GM23338 (cell line): ENCODE data around the gene NSD2. TPM values are rescaled to one million over a fixed set of nuclear protein-coding genes. Genes with fewer than 3 reads are reported as not detected.

ENCODE experiments used
- ATAC-seq: fragments of 200-7000 bp; cut with Tn5 transposase; 3 replicates; pipeline ENCODE4 v1.9.1; 2020
- DNase-seq: peaks from one replicate; pipeline ENCODE4 v3.0.0-alpha.2; 2015; ENCODE audit warnings: low spot score
- H2AFZ ChIP-seq: fragments of 200-600 bp; sonication (generic); 2 replicates; pipeline ENCODE4 v1.8.0; 2016; ENCODE audit warnings: antibody characterized with exemption, mild to moderate bottlenecking, moderate library complexity
- H3F3A ChIP-seq: fragments of 200-600 bp; sonication (generic); replicated peaks from 2 replicates; pipeline ENCODE4 v1.8.0; 2017; ENCODE audit warnings: antibody characterized with exemption, mixed run types, low read depth
- H3K27ac ChIP-seq: fragments of 200-600 bp; sonication (generic); 2 replicates; pipeline ENCODE4 v1.6.1; 2016; ENCODE audit warnings: low read depth
- H3K27me3 ChIP-seq: fragments of 200-600 bp; sonication (generic); 2 replicates; pipeline ENCODE4 v1.8.0; 2016; ENCODE audit warnings: mild to moderate bottlenecking, mixed run types, moderate library complexity; ENCODE audit not compliant: insufficient read depth
- H3K36me3 ChIP-seq: fragments of 200-600 bp; sonication (generic); 2 replicates; pipeline ENCODE4 v1.8.0; 2016; ENCODE audit warnings: mild to moderate bottlenecking; ENCODE audit not compliant: insufficient read depth
- H3K4me1 ChIP-seq: fragments of 200-600 bp; sonication (generic); 2 replicates; pipeline ENCODE4 v1.8.0; 2016; ENCODE audit warnings: mild to moderate bottlenecking, moderate library complexity; ENCODE audit not compliant: insufficient read depth
- H3K4me2 ChIP-seq: fragments of 200-600 bp; sonication (generic); 2 replicates; pipeline ENCODE4 v1.7.1; 2017; ENCODE audit warnings: mixed run types
- H3K4me3 ChIP-seq: fragments of 200-600 bp; sonication (generic); 2 replicates; pipeline ENCODE4 v1.6.1; 2016; ENCODE audit warnings: mixed run types
- H3K79me2 ChIP-seq: fragments of 200-600 bp; sonication (generic); replicated peaks from 2 replicates; pipeline ENCODE4 v1.8.0; 2017; ENCODE audit warnings: mild to moderate bottlenecking; ENCODE audit not compliant: insufficient read depth
- H3K9me2 ChIP-seq: fragments of 200-600 bp; sonication (generic); 2 replicates; pipeline ENCODE4 v1.8.0; 2017; ENCODE audit not compliant: insufficient read depth
- H4K20me1 ChIP-seq: fragments of 200-600 bp; sonication (generic); replicated peaks from 2 replicates; pipeline ENCODE4 v1.8.0; 2017; ENCODE audit warnings: mild to moderate bottlenecking; ENCODE audit not compliant: insufficient read depth
- H3K27ac Mint-ChIP-seq: 2 replicates; pipeline ENCODE4 v1.8.0; 2020; ENCODE audit warnings: inconsistent platforms, mild to moderate bottlenecking, moderate library complexity, mixed read lengths
- H3K27me3 Mint-ChIP-seq: 3 replicates; pipeline ENCODE4 v1.8.0; 2022; ENCODE audit warnings: low read depth, mild to moderate bottlenecking, moderate library complexity, mixed read lengths, inconsistent platforms; ENCODE audit not compliant: insufficient read depth, poor library complexity
- H3K36me3 Mint-ChIP-seq: 3 replicates; pipeline ENCODE4 v1.8.0; 2021; ENCODE audit warnings: low read depth, mild to moderate bottlenecking, inconsistent platforms, moderate library complexity, mixed read lengths
- H3K4me1 Mint-ChIP-seq: 3 replicates; pipeline ENCODE4 v1.8.0; 2020; ENCODE audit warnings: mild to moderate bottlenecking, inconsistent platforms, mixed read lengths
- H3K4me3 Mint-ChIP-seq: 3 replicates; pipeline ENCODE4 v1.8.0; 2021; ENCODE audit warnings: moderate library complexity, mild to moderate bottlenecking, inconsistent platforms, mixed read lengths
- H3K9me3 Mint-ChIP-seq: 3 replicates; pipeline ENCODE4 v1.8.0; 2020; ENCODE audit warnings: moderate library complexity, mild to moderate bottlenecking, inconsistent platforms, mixed read lengths
- CREB1 ChIP-seq: fragments of 250-450 bp; sonication (Bioruptor Pico); IDR thresholded peaks from 2 replicates; pipeline ENCODE4 v1.5.0; 2020; ENCODE audit warnings: low read depth, mild to moderate bottlenecking, moderate library complexity
- EZH2 ChIP-seq: fragments of 200-600 bp; sonication (generic); IDR thresholded peaks from one replicate; pipeline ENCODE4 v1.8.0; 2017; ENCODE audit warnings: antibody characterized with exemption, mild to moderate bottlenecking, low read depth; ENCODE audit not compliant: unreplicated experiment
- POLR2AphosphoS5 ChIP-seq: IDR thresholded peaks from 2 replicates; pipeline ENCODE4 v1.6.1; 2016; ENCODE audit warnings: antibody characterized with exemption, low read depth
- REST ChIP-seq: IDR thresholded peaks from one replicate; pipeline ENCODE4 v1.6.1; 2018; ENCODE audit warnings: antibody characterized with exemption; ENCODE audit not compliant: unreplicated experiment
- STAT1 ChIP-seq: IDR thresholded peaks from one replicate; pipeline ENCODE4 v1.6.1; 2016; ENCODE audit warnings: antibody characterized with exemption; ENCODE audit not compliant: unreplicated experiment
- ZNF114 ChIP-seq: fragments of 250-450 bp; sonication (Bioruptor Pico); IDR thresholded peaks from 2 replicates; pipeline ENCODE4 v1.5.0; 2020; ENCODE audit warnings: mild to moderate bottlenecking, moderate library complexity
- polyA plus RNA-seq: library from polyadenylated mRNA; unstranded; fragments of >200 nt; fragmentation: Nextera tagmentation; extraction: Ambion mirVana; gene quantifications from 2 replicates; pipeline ENCODE4 v1.2.1, GENCODE V29; 2016
- total RNA-seq: library from RNA; depleted of rRNA; stranded (reverse); fragments of >200 nt; shearing (Covaris generic); gene quantifications from 2 replicates; pipeline ENCODE4 v1.2.3, GENCODE V29; 2014
- TF ChIP-seq, protein P1 (sequence below): IDR thresholded peaks from 2 replicates; pipeline ENCODE4 v1.6.1; 2016; ENCODE audit warnings: antibody characterized with exemption

Gene NSD2
- total and polyA plus RNA-seq, 2 experiments from 2014 or later: 33.5 to 84.4 TPM

DNA sequence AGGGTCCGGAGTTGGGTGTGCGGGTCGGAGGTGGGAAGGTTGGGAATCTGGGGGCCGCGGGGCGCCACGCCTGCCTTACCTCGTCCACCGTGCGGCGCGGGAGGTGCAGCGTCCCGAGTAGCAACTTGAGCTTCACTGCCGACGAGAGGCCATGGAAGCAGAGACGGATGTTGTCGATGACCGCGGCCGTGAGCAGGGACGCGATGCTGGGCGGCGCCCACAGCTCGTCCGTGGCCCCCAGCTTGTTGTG lies 137.4 kb downstream of the NSD2 start:
- Mint-ChIP-seq H3K9me3 (no peaks in the 10 kb centered on the region), H3K27ac (peak overlapping the region; percentile 95), H3K27me3 (peaks cover 13% of the 10 kb centered on the region), H3K36me3 (peaks cover 23% of the 10 kb centered on the region), H3K4me3 (peak overlapping the region; percentile 92), H3K4me1 (peaks cover 9% of the 10 kb centered on the region; the same call in 2 of the 3 replicates)
- peaks cover 5% of the 10 kb centered on the region; the same call in 1 of the 2 replicates for H3K4me1 ChIP-seq
- peaks cover 48% of the 10 kb centered on the region for H3K79me2 ChIP-seq
- no peaks in the 10 kb centered on the region for H3K9me2 ChIP-seq
- H2AFZ ChIP-seq: peak overlapping the region; percentile 98
- DNase-seq: peak; percentile 48
- peak; percentile 45 for ATAC-seq
- H3K4me3 ChIP-seq: peak overlapping the region; percentile 96
- no peaks in the 10 kb centered on the region for H3K36me3 ChIP-seq
- peaks cover 3% of the 10 kb centered on the region for H3F3A ChIP-seq
- H4K20me1 ChIP-seq: peaks cover 42% of the 10 kb centered on the region
- peak overlapping the region; percentile 98 for H3K27ac ChIP-seq
- peaks cover 7% of the 10 kb centered on the region; the same call in 1 of the 2 replicates for H3K27me3 ChIP-seq
- H3K4me2 ChIP-seq: peak overlapping the region; percentile 98
- TF ChIP-seq REST (peak; percentile 4), CREB1 (CRISPR knock-in tag) (no peak), EZH2 (no peak)

DNA sequence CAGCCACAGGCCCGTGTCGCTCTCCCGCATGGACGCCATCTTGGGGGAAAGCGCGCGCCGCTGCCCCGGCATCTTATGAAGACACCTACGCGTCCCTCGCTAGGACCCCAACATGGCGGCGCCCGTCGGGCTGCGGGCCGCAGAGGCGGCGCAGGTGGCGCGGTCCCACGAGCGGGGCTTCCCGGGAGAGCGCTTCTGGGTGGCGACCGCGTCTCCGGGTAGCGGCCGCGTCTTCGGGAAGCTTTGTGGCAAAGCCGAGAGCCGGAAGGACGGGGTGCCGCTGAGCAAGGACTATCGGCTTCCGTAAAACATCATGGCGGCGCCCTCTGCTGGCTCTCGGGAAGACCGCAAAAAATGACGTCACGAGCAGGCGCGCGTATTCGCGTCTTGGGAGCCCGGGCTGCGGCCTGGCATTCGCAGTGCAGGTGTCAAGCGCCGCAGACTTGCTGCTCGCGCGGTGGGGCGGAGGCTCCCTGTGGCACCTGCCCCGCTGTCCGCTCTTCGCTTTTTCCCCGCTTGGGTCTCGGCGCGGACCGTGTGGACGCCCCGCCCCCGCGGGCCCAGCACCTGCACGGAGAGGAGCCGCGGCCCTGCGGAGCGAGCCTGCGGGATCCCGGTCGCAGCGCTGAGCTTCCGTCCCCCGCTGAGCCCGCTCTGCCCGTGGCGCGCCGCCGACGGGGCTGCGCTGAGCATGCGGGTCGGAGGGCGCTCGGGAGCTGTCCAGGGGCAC lies 137.9 kb downstream of the NSD2 start, which contains the start of gene NELFA:
Gene NELFA, minus strand, starts transcription at position 54 of the 730 bp plus-strand sequence. Its CDS starts 15 bp downstream, at position 39.
- Histone ChIP-seq H3K4me1 (peaks cover 5% of the 10 kb centered on the region; the same call in 1 of the 2 replicates), H3K79me2 (peaks cover 43% of the 10 kb centered on the region), H3K36me3 (no peaks in the 10 kb centered on the region), H3F3A (peaks cover 3% of the 10 kb centered on the region), H3K4me2 (peak within 1 kb of the TSS; percentile 98), H2AFZ (peak within 1 kb of the TSS; percentile 98), H4K20me1 (peaks cover 37% of the 10 kb centered on the region), H3K4me3 (peak within 1 kb of the TSS; percentile 96), H3K27ac (peak within 1 kb of the TSS; percentile 98), H3K9me2 (no peaks in the 10 kb centered on the region), H3K27me3 (peaks cover 7% of the 10 kb centered on the region; the same call in 1 of the 2 replicates)
- Mint-ChIP-seq H3K4me3 (peak within 1 kb of the TSS; percentile 92), H3K27ac (peak within 1 kb of the TSS; percentile 95), H3K27me3 (peaks cover 13% of the 10 kb centered on the region), H3K9me3 (no peaks in the 10 kb centered on the region), H3K4me1 (peaks cover 9% of the 10 kb centered on the region; the same call in 2 of the 3 replicates), H3K36me3 (peaks cover 21% of the 10 kb centered on the region)
- peak; percentile 99 for DNase-seq
- ATAC-seq: peak; percentile 87
- no peak for TF ChIP-seq STAT1
- TF ChIP-seq, protein P1, sequence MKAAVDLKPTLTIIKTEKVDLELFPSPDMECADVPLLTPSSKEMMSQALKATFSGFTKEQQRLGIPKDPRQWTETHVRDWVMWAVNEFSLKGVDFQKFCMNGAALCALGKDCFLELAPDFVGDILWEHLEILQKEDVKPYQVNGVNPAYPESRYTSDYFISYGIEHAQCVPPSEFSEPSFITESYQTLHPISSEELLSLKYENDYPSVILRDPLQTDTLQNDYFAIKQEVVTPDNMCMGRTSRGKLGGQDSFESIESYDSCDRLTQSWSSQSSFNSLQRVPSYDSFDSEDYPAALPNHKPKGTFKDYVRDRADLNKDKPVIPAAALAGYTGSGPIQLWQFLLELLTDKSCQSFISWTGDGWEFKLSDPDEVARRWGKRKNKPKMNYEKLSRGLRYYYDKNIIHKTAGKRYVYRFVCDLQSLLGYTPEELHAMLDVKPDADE: peak; percentile 83
- no peak for TF ChIP-seq EZH2
- TF ChIP-seq POLR2AphosphoS5: peak; percentile 87
- peak; percentile 59; the same call in 1 of the 2 replicates for TF ChIP-seq ZNF114 (CRISPR knock-in tag)
- peak; percentile 61 for TF ChIP-seq REST
